Middle frontal gyrus (tissue), 1 donor: ENCODE data around the gene CGN.
"Not testable (repeated sequence)": the region's sequence is repeated elsewhere in the genome, so short reads cannot be mapped to it uniquely, and the experiment has no call there.

Experiments
- DNase-seq: peaks from one replicate; pipeline ENCODE4 v3.0.0-alpha.2; 2015; ENCODE audit warnings: low spot score; ENCODE audit errors: extremely low spot score

CGN gene

DNA sequence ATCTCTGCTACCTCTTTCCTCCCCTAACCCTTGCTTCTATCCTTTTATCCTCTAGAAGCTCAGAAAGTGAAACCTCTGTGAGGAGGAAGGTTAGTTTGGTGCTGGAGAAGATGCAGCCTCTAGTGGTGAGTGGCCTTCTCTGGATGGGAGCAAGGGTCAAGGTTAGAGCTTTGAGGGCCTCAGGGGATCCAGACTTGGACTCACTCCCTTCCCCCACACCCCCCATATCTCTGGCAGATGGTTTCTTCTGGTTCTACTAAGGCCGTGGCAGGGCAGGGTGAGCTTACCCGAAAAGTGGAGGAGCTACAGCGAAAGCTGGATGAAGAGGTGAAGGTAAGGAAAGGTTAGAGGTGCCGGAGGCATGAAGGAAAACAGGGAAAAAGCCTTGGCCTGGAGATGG is 9.2 kb downstream of the CGN start:
- no peak for DNase-seq

DNA sequence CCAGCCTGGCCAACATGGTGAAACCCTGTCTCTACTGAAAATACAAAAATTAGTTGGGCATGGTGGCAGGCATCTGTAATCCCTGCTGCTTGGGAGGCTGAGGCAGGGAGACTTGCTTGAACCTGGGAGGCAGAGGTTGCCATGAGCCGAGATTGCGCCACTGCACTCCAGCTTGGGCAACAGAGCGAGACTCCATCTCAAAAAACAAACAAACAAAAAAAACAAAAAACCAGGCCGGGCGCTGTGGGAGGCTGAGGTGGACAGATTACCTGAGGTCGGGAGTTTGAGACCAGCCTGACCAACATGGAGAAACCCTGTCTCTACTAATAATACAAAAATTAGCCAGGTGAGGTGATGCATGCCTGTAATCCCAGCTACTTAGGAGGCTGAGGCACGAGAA is 11.2 kb downstream of the CGN start:
- not testable (repeated sequence) for DNase-seq

DNA sequence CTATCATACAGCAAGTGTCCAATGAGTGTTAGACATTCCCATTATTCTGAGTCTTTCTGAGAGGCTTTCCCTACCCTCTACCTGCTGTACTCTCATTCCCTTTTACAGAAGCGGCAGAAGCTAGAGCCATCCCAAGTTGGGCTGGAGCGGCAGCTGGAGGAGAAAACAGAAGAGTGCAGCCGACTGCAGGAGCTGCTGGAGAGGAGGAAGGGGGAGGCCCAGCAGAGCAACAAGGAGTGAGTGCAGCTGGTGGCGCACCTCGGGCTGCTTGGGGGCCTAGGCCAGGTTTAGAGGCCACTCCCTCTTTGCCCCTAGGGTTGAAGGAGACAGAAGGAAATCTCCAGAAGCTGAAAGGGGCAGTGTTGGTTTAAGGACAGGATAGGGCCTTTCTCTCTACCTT is 12.1 kb downstream of the CGN start:
- no peak for DNase-seq

DNA sequence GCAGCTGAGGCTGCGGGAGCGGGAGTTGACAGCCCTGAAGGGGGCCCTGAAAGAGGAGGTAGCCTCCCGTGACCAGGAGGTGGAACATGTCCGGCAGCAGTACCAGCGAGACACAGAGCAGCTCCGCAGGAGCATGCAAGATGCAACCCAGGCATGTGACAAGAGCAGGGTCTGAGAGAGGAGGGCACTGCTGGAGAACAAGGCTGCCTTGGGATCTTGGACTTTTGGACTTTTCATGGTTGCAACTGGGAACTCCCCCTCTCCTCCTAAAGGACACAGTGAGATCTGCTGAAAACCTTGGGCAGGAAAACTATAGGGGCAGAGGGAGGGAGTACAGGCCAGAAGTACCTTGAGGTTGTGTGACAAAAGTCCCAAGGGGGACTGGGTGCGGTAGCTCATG is 13.5 kb downstream of the CGN start:
- DNase-seq, result no peak

DNA sequence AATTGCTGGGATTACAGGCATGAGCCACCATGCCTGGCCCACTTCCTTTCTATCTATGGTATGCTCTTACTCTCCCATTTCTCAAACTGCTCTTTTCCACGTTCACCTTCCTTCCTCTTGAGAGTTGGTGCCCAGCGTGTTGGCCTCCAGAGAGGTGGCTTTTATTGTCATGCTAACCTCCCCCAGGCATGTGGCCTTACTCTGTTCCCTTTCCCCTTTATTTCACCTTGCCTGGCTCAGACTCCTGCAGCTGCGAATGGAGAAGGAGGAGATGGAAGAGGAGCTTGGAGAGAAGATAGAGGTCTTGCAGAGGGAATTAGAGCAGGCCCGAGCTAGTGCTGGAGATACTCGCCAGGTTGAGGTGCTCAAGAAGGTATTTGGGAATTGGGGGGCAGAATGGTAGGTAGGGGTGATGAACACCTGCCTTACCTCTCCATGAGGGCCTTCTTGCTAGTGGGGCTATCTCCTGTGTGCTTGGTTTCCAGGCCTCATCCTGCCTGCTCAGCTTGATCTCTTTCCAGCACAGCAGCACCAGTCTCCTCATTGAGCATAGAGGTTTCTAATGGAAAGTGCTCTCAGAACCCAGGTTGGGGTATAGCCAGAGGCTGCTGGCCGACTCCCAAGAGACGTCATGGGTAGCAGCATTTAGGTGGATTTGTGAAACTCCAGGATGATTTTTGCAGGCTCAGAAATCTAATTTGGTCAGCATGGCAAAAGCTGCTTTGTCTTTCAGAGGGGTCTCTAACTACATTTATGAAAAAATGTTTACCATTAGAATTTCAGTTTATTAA is 15.7 kb downstream of the CGN start:
- no peak for DNase-seq

DNA sequence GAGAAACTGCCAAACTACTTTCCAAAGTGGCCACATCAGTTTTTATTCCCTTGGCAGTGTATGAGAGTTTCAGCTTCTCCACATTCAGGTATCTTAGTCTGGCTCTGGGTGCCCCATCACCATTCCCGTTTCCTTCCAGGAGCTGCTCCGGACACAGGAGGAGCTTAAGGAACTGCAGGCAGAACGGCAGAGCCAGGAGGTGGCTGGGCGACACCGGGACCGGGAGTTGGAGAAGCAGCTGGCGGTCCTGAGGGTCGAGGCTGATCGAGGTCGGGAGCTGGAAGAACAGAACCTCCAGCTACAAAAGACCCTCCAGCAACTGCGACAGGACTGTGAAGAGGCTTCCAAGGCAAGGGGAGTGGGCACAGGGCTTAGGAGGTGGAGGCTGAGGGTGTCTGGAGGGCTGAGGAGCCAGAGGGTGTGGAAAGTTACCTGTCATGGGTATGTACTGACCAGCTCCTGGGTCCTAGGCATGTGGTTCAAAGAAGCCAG is 18.1 kb downstream of the CGN start:
- no peak for DNase-seq

DNA sequence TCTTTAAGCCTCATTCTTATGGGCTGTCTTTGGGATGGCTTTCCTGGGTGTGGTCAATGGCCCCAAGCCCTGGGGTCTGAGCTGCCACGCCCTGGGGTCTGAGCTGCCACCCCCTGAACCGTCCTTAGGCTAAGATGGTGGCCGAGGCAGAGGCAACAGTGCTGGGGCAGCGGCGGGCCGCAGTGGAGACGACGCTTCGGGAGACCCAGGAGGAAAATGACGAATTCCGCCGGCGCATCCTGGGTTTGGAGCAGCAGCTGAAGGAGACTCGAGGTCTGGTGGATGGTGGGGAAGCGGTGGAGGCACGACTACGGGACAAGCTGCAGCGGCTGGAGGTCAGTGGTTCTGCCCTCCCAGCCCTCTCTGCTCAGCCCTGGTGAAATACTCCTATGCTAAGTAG is 18.6 kb downstream of the CGN start:
- DNase-seq, result no peak

DNA sequence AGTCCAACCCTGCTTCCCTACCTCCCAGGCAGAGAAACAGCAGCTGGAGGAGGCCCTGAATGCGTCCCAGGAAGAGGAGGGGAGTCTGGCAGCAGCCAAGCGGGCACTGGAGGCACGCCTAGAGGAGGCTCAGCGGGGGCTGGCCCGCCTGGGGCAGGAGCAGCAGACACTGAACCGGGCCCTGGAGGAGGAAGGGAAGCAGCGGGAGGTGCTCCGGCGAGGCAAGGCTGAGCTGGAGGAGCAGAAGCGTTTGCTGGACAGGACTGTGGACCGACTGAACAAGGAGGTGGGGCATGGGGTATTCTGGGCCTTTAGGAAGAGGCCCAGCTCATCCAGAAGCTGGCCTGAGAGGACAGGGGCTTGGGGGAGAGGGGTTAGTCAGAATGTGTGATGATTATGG is 19.3 kb downstream of the CGN start:
- no peak for DNase-seq

DNA sequence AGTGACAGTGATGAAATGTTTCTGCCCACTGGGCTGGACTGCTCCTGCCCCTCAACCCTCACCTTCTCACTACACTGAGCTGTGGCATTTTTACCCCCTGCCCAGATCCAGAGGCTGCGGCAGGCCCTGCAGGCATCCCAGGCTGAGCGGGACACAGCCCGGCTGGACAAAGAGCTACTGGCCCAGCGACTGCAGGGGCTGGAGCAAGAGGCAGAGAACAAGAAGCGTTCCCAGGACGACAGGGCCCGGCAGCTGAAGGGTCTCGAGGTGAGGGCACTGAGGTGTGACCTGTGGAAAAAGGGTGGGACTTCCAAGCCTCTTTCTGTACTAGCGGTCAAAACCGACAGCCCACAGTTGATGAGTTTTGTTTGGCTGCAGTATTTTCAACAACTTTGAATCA is 22.7 kb downstream of the CGN start:
- DNase-seq, result no peak

DNA sequence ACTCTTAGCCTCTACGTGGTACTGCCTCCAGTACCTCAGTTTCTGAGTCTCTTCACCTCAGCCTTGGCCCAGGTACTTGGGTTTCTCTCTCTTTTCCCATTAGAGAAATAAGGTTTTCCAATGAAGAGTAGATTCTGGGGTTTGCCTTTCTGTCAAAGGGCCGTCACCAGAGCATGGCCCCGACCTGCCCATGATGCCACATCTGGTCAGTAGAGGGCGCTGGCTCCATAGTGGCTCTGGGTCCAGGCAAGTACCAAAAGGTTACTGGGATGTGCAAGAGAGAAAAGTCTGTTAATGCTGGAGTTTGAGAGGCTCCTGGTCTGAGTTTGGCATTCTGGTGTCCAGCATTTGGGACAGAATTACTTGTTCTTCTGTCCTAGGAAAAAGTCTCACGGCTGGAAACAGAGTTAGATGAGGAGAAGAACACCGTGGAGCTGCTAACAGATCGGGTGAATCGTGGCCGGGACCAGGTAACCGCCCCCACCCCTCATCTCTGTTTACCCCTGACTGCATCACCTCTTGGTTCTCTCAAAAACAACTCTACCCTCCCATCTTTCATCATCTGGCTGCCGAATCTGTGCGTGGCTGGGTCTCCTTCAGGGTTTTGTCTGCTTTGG is 23.6 kb downstream of the CGN start:
- no peak for DNase-seq

DNA sequence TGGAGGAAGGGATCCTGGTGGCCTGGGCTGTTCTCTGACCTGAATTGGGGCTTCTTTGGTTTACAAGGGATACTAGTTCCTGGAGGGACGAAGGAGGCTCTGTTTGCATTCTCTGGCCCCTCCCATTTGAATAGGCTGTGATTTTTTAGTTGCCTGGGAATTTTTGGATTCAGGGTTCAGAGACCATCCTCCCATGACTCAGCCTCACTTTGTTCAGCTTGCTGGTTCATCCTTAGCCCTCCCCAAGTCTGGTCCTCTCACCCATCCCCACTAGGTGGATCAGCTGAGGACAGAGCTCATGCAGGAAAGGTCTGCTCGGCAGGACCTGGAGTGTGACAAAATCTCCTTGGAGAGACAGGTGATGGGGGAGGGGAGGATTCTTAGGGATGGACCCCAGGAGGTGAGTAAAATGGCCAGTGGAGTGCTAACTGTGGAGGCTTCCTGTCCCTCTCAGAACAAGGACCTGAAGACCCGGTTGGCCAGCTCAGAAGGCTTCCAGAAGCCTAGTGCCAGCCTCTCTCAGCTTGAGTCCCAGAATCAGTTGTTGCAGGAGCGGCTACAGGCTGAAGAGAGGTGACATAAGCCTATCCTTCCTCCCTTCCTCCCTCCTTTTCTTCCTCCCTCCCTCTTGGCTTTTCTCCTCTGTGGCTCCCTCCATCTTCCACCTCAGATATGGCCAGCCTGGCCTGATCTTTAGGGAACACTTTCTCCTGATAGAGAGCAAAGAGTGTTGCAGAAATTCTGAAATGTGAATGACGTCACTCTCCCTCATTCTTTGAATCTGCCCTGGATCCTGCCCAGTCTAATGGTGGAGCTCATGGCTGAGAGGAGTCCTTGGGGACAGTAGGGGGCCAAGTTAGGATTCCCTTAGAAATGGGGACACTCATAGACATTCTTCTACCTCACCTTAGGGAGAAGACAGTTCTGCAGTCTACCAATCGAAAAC is 24.4 kb downstream of the CGN start:
- no peak for DNase-seq

DNA sequence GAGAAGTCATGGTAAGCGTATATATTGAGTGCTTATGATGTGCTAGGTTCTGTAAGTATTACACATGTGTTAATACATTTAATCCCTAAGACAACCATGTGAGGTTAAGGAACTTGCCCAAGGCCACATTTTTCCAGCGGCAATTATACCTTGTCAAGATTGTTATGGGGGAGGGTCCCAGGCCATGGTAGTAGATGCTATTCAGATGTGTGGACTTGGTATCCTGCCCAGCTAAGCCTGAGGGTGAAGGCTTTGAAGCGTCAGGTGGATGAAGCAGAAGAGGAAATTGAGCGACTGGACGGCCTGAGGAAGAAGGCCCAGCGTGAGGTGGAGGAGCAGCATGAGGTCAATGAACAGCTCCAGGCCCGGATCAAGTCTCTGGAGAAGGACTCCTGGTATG is 25.3 kb downstream of the CGN start:
- DNase-seq, result no peak

DNA sequence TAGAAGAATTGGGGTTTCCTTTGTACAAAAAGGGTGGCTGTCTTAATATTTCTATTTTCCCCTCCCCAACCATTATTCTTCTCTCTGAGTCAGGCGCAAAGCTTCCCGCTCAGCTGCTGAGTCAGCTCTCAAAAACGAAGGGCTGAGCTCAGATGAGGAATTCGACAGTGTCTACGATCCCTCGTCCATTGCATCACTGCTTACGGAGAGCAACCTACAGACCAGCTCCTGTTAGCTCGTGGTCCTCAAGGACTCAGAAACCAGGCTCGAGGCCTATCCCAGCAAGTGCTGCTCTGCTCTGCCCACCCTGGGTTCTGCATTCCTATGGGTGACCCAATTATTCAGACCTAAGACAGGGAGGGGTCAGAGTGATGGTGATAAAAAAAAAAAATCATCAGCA is 25.9 kb downstream of the CGN start:
- no peak for DNase-seq

DNA sequence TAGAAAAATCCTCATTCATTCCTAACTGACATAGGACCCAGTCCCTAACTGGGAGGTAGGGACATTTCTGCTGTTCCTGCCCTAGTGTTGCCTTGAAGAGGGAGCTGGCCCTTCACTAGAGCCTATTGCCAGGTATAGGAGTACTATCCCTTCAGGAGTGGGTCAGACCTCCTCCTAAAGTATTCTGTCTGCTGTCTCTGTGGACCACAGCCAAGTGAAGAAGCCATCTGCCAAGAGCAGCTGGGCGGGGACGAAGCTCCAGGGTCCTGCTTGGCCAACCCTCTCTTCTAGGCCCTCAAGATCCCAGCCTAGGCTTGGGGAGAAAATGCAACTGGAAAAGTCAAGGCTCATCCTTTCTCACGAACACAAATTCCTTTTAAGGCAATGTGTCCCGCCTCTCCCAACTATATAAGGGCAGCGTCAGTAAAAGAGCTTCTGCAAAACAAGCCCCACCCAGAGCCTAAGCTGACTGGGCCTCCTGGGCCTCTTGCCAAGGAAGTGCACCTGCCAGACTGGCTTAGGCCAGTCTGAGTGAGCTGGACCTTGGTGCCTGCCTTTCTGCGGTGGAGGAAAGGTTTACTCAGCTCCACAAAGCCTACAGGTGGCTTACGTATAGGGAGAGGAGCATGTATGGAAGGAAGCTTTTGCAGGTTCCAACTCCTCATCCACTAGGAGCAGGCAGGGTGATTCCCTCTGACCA is 28.3 kb downstream of the CGN start:
- no peak for DNase-seq

DNA sequence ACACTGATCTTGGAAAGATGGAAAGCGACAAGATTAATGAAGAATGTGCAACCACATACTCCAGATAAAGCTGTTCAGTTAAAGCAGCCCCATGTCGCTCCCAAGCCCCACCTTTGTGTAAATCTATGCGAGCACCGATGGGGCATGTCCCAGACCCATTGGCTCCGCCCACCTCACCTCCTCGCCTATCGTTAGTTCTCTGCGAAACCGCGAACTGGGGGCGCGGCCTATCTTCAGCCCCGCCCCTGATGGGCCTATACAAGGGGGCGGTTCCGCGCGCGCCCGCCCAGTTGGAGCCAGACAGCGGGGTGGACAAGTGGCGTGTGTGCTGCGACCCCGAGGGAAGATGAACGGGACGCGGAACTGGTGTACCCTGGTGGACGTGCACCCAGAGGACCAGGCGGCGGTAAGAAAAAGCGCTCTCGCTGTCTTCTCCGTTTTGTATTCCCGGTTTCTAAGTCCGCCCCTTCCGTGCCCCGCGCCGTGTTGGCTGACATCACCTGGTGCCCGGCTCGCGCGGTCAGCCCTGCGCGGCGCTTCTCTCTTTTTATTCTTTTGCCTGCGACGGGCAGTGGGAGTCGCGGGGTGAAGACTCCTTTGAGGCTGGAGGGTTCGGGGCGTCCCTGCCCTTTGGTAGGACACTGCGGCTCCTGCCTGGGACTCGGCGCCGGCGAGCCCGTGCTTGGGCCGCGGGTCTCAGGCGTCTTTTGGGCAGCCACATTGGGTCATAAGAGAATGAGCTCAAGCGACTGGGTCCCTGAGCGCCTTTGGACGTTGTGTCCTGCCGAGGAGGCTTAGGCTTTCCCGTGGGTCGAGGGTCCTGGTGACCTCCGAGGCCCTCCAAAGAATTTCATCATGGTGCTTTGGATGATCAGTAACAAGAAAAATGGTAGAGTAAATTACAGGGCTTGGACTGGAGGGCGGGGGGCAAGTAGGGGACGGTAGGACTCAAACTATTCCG is 29.1 kb downstream of the CGN start, which contains the start of gene TUFT1:
TSS of gene TUFT1 (plus strand) at position 289 of the 961 bp plus-strand sequence. CDS start at position 347, 58 bp downstream.
- peak; percentile 78 for DNase-seq

DNA sequence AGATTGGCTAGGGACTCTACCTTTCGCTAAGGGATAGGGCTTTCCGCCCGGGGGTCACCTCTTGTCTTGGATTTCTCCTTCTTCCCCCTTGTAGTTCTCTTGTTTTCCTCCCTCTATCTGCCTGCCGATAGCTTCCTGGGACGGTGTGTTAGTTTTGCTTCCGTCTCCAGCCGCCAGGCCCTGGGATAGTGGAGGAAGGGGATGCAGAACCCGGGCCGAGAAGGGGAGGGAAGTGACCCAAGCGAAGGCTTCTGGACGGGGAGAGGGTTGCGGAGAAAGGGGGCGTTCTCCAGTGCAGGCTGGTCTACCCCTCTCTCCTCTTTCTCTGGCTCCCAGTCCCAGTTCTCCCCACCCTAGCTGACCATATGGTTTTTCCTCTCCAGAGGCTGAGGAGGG is 29.8 kb downstream of the CGN start:
- DNase-seq, result no peak

DNA sequence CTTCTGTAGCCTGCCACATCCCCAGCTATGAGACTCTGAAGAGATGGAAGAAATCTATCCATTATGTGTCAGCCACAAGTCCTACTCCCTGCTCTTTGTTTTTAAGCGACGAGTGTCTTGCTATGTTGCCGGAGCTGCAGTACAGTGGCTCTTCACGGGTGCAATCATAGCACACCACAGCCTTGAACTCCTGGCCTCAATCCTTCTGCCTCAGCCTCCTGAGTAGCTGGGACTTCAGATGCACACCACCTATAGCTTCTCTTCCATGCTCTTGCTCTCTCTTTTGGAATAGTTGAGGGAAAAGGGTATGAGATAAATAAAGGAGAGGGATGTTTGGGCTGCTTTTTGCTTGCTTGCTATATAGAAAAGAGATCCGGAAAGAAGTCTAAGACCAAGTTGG is 30.6 kb downstream of the CGN start:
- DNase-seq, result no peak

DNA sequence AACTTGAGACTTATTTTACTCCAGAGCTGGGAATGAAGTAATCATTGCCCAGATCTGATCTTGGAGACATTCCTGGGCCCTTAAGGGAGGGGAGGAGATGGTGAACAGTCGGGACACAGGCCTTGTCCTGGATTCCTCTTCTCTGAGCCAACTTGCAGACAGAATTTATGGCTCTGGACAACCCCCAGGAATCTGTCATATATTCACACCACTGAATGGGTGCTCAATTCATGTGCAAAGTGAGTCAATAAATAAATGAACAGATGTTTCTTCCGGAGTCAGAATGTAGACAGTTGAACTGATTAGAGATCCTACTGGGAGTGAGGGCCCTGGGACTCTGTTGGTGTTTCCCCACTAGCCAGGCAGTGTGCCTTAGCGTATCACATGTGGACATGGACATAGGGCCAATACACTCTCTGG is 31.5 kb downstream of the CGN start:
- DNase-seq, result no peak

DNA sequence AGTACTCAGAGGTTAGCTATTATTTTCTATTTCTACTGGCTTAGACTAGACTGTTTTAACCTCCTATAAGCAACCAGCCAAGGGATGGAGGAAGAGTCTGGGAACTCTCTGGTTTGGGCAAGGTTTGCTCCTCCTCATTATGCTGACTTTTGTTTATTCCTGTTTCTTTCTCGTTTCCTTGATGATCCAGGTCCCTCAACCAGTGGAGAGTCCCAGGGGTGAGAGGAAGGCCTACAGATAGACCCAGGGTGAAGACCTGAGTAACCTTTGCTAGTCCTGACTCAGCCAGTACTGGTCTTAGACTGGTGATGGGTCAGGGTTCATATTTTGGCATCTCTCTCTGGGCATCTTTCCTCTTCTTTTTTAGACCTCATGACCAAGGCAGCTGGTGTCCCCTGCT is 34.4 kb downstream of the CGN start:
- DNase-seq, result no peak
